ENCODE data around the gene WDR7. TPM values are rescaled to one million over a fixed set of nuclear protein-coding genes. Genes with fewer than 3 reads are reported as not detected.

Gene WDR7
- total and polyA plus RNA-seq, 2 experiments from 2014 or later = 5.9 to 19.0 TPM

- Histone ChIP-seq H3K4me2 (no peak overlapping the region), H3K79me2 (no peaks in the 10 kb centered on the region), H3K9me2 (replicated peaks; ENCODE audit: insufficient read depth) (no peaks in the 10 kb centered on the region), H3K36me3 (replicated peaks; ENCODE audit: insufficient read depth, low read depth) (no peaks in the 10 kb centered on the region), H3K27me3 (no peaks in the 10 kb centered on the region), H4K20me1 (ENCODE audit: insufficient read depth, poor library complexity, severe bottlenecking) (no peaks in the 10 kb centered on the region), H3K9me3 (ENCODE audit: low read depth) (no peaks in the 10 kb centered on the region), H3K27ac (no peak overlapping the region), H2AFZ (no peak overlapping the region), H3K4me1 (ENCODE audit: insufficient read depth) (no peaks in the 10 kb centered on the region), H3K4me3 (no peak overlapping the region)
- TF ChIP-seq EZH2 (IDR thresholded peaks at IDR 0.05; ENCODE audit: borderline replicate concordance) (no peak), CTCF (IDR thresholded peaks at IDR 0.05; ENCODE audit: poor library complexity) (no peak), EZH2phosphoT487 (IDR thresholded peaks at IDR 0.05; ENCODE audit: low read depth, severe bottlenecking, unreplicated experiment) (no peak)
- WGBS (ENCODE audit: low lambda C conversion rate, missing lambda C conversion rate) = 65% methylated on average over 3 of the region's 3 CpGs
- no peak for DNase-seq (ENCODE audit: low spot score)
Observed at GRCh38 chr18:57023275-57023882, 372.2 kb downstream of the WDR7 start.

- no peak for DNase-seq (ENCODE audit: low spot score)
- Histone ChIP-seq H3K27ac (no peak overlapping the region), H3K4me1 (ENCODE audit: insufficient read depth) (no peaks in the 10 kb centered on the region), H3K4me2 (no peak overlapping the region), H3K9me3 (ENCODE audit: low read depth) (no peaks in the 10 kb centered on the region), H3K9me2 (replicated peaks; ENCODE audit: insufficient read depth) (no peaks in the 10 kb centered on the region), H3K27me3 (no peaks in the 10 kb centered on the region), H3K79me2 (no peaks in the 10 kb centered on the region), H4K20me1 (ENCODE audit: insufficient read depth, poor library complexity, severe bottlenecking) (no peaks in the 10 kb centered on the region), H3K4me3 (no peak overlapping the region), H3K36me3 (replicated peaks; ENCODE audit: insufficient read depth, low read depth) (no peaks in the 10 kb centered on the region), H2AFZ (no peak overlapping the region)
- 85% methylated on average over 4 of the region's 4 CpGs for WGBS (ENCODE audit: low lambda C conversion rate, missing lambda C conversion rate)
- TF ChIP-seq EZH2 (IDR thresholded peaks at IDR 0.05; ENCODE audit: borderline replicate concordance) (no peak), CTCF (IDR thresholded peaks at IDR 0.05; ENCODE audit: poor library complexity) (no peak), EZH2phosphoT487 (IDR thresholded peaks at IDR 0.05; ENCODE audit: low read depth, severe bottlenecking, unreplicated experiment) (no peak)
Observed at GRCh38 chr18:57025540-57025939, 374.4 kb downstream of the WDR7 start.

GRCh38 chr18:57026316-57026715 lies 375.2 kb downstream of the WDR7 start:
- no peak overlapping the region for H3K27ac ChIP-seq
- no peak overlapping the region for H3K4me3 ChIP-seq
- WGBS (ENCODE audit: low lambda C conversion rate, missing lambda C conversion rate) = 94% methylated on average over 2 of the region's 2 CpGs
- H3K36me3 ChIP-seq (replicated peaks; ENCODE audit: insufficient read depth, low read depth) = no peaks in the 10 kb centered on the region
- no peak overlapping the region for H2AFZ ChIP-seq
- H3K4me2 ChIP-seq = no peak overlapping the region
- no peaks in the 10 kb centered on the region for H3K9me3 ChIP-seq (ENCODE audit: low read depth)
- TF ChIP-seq EZH2phosphoT487 (IDR thresholded peaks at IDR 0.05; ENCODE audit: low read depth, severe bottlenecking, unreplicated experiment) = no peak
- no peak for TF ChIP-seq CTCF (IDR thresholded peaks at IDR 0.05; ENCODE audit: poor library complexity)
- TF ChIP-seq EZH2 (IDR thresholded peaks at IDR 0.05; ENCODE audit: borderline replicate concordance) = no peak
- no peak for DNase-seq (ENCODE audit: low spot score)
- H3K79me2 ChIP-seq = no peaks in the 10 kb centered on the region
- no peaks in the 10 kb centered on the region for H3K27me3 ChIP-seq
- no peaks in the 10 kb centered on the region for H3K9me2 ChIP-seq (replicated peaks; ENCODE audit: insufficient read depth)
- H4K20me1 ChIP-seq (ENCODE audit: insufficient read depth, poor library complexity, severe bottlenecking) = no peaks in the 10 kb centered on the region
- H3K4me1 ChIP-seq (ENCODE audit: insufficient read depth) = no peaks in the 10 kb centered on the region
